ENCODE results near the gene PDPN.

PDPN gene

DNA sequence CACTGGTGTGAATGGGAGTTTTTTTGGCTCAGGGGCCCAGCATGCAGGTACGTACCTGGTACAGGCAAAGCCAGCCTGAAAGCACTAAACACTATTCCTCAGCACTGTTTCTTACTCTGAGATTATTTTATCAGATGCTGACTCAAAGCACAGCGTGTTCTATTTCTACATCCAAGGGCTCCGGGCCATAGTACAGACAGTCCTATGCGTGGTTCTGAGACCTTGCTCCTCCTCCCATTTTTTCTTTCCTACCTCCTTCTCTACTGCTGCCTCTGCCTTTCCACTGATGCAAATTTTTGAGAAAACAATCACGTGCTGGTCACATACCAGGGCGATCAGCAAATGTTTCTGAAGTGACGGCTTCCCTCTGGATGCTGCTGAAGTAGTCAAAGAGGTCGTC lies 36.3 kb downstream of the PDPN start:
- DNase-seq: no peak

GRCh38 chr1:13620825-13621224 lies 37.2 kb downstream of the PDPN start:
- DNase-seq: no peak

- no peak for DNase-seq
Observed at GRCh38 chr1:13622446-13622845, 38.8 kb downstream of the PDPN start.

DNA sequence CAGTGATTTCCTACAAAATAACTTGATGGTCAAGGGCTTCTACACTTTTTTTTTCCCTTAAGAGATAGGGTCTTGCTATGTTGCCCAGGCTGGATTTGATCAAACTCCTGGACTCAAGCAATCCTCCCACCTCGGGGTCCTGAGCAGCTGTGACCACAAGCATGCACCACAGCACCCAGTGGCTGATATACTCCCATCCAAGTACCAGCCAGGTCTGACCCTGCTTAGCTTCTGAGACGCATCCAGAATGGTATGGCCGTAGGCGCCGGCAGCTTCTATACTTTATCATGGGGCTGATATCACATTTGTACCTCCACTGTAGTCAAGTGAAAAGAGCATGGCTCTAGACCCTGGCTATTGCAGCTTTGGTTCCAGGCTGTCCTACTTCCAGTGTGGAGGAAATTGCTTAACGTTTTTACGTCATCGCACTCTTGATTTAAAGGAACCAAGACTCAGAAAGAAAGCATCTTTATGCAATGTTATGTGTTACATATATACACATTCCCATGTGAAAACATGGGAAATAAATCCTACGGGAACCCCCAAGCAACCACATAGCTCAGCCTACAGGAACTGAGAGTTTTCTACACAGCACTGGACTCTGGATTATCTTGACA lies 39.5 kb downstream of the PDPN start:
- no peak for DNase-seq

DNA sequence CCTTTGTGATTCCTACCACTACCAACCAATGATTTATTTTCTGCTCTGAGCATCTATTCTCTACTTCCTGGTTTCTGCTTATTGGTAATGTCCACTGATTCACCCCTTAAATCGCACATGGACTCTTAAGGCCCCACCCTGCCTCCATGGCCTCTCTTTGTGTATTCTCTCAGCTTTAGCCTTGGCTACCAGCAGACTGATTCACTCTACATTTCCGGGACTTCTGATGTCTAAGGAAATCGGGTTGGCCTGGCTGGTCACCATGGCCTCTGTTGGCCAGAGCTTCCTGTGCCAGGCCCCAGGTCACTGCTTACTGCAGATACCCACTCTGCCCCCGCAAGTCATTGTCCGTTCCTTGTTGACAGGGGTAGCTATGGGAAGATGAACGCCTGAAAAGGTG lies 40.9 kb downstream of the PDPN start:
- DNase-seq: no peak

DNA sequence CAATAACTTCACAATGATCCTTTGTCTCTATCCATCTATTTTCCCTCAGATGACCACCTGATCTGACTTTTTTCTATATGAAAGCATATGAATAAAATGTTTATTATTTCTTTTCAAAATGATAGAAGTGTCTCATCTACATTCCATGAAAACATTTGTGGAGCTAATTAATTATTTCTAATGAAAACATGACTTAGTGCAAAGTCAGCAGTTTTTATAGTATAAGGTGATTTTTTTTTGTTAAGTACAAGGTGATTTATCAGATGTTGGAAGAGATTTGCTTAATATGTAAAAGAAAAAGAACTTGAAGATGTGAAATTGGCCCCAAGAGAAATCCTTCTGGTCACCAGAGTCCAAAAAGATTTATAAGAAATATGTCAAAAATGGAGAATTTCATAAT lies 43.5 kb downstream of the PDPN start:
- DNase-seq: no peak

GRCh38 chr1:13628218-13628617 lies 44.6 kb downstream of the PDPN start:
- DNase-seq: no peak

DNA sequence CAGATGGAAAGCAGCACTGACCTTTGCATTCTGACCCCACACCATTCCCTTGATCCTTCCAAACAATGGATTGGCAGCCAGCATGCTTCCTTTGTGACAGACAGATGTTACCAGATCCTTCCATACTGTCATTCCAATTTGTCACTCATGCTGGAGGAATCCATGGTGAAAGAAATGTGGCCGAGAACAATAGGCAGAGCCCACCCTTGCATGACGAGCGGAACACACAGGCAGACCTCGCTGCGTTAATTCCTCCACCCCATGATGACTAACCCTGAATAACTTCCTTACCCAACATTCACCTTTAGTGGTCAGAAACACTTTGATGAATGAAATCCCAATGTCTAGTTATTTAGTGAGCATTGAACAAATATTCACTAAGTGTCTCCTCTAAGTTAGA lies 45.1 kb downstream of the PDPN start:
- no peak for DNase-seq

GRCh38 chr1:13642306-13643004 lies 58.8 kb downstream of the PDPN start:
- DNase-seq: peak; percentile 82

DNA sequence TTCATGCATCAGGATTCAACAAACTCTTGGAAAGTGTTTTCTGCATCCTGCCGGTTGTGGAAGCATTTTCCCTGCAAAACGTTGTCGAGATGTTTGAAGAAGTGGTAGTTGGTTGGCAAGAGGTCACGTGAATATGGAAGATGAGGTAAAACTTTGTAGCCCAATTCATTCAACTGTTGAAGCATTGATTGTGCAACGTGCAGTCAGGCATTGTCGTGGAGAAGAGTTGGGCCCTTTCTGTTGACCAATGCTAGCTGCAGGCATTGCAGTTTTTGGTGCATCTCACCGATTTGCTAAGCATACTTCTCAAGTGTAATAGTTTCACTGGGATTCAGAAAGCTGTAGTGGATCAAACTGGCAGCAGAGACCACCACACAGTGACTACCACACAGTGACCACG lies 59.4 kb downstream of the PDPN start:
- peak; percentile 26 for DNase-seq

DNA sequence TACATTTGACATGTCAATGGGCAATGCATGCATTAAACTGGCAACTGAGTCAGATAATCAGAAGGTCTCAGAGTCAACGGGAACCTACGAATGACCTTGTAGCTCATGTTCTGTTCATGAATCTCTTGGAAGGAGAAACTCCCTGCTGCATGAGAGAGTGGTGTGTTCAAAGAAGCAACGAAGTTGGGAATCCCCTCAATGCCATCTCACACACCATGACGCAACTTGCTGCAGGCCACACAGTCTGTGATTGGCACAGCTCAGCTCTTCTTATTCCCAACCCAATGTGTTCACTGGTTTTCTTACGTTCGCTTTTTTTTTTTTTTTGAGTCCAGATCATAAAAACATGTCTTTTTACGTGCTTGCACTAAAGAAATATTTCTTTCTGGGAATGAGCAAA lies 62.9 kb downstream of the PDPN start:
- no peak for DNase-seq

- no peak for DNase-seq
Observed at GRCh38 chr1:13651279-13651678, 67.6 kb downstream of the PDPN start.

DNA sequence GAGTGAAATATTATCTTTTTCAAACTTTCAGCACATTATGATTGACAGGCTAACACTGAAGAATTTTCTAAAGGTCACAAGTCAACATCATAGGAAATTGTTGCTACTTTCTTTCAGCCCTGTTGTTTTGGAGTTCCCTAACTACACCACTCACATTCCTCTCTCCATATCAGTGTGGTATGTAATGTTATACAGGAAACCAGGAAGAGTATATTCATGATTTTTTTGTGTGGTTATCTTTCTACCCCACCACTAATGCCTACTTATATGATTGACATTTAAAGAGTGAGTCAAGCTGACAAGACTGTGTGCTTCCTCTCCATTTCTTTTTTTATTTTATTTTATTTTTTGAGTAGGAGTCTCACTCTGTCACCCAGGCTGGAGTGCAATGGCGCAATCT lies 68.6 kb downstream of the PDPN start:
- DNase-seq: no peak

DNA sequence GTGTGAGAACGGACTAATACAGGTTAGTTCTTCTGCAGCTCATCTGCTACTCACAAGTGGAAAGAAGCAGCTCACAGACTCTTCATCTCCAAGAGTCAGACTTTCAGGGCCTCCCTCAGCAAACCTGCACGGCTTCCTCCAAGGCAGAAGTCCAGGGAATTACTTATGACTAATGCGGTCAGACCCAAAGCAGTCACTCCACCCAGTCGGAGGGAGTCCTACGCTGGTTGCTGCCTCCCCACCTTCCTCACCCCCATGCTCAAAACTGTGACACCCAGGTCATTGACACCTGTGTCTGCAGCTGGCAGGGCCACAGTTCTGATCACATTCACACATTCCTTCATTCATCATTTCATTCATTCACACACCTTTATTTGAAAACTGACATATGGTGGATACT lies 77.9 kb downstream of the PDPN start:
- no peak for DNase-seq

GRCh38 chr1:13662493-13662892 lies 78.9 kb downstream of the PDPN start:
- DNase-seq: peak; percentile 46

- no peak for DNase-seq
Observed at GRCh38 chr1:13663969-13664368, 80.3 kb downstream of the PDPN start.

DNA sequence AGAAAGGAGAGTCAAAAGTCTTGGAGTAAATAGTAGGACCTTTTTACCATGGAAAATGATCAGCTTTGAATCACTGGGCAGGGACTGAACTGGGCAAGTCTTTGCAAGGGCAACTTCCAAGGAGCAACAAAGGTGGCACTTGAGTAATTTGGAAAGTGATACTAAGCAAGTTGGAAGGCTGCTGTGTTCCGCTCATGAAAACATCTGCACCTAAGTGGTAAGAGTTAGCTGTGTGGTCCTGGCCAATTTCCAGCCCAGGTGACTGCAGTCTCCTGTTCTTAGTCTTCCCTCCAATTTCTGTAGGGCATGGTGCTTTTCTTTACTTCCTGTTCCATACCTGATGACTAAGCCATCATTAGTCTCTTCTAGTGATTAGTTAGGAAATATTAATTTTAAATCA lies 80.8 kb downstream of the PDPN start:
- DNase-seq: peak; percentile 97

GRCh38 chr1:13666317-13666716 lies 82.7 kb downstream of the PDPN start:
- peak; percentile 69 for DNase-seq

Measured in RPMI8226 (cell line).